CD4-positive, CD25-positive, alpha-beta regulatory T cell (primary cell): Measurements from ENCODE around the gene KLF13. TPM values are rescaled to one million over a fixed set of nuclear protein-coding genes. Genes with fewer than 3 reads are reported as not detected.

Experiments used
- ATAC-seq, 2 donors: fragments of 150-1000 bp; cut with Tn5 transposase; one replicate each; pipeline ENCODE4 v1.10.0; 2021; ENCODE audit warnings: low read depth in 2 of 2, moderate number of reproducible peaks in 2 of 2, moderate library complexity in 1 of 2
- DNase-seq, 3 donors: peaks; one replicate each; pipeline versions ENCODE4 v3.0.0 to v3.0.0-alpha.2; 2012 to 2022; ENCODE audit warnings: mixed read lengths in 1 of 3
- H3K27ac ChIP-seq: one replicate; pipeline ENCODE4 v1.7.0; 2013; ENCODE audit warnings: mild to moderate bottlenecking, low read length; ENCODE audit not compliant: insufficient read depth, poor library complexity, severe bottlenecking
- H3K27me3 ChIP-seq: one replicate; pipeline ENCODE4 v1.7.0; 2013; ENCODE audit warnings: low read length; ENCODE audit not compliant: control insufficient read depth, insufficient read depth
- H3K36me3 ChIP-seq: one replicate; pipeline ENCODE4 v1.7.0; 2013; ENCODE audit warnings: mild to moderate bottlenecking, low read length, moderate library complexity; ENCODE audit not compliant: control insufficient read depth, insufficient read depth
- H3K4me1 ChIP-seq: 2 replicates; pipeline ENCODE4 v1.7.0; 2013; ENCODE audit warnings: mild to moderate bottlenecking, low read length; ENCODE audit not compliant: insufficient read depth, control insufficient read depth, poor library complexity, severe bottlenecking
- H3K4me3 ChIP-seq: one replicate; pipeline ENCODE4 v1.7.0; 2013; ENCODE audit warnings: low read depth, mild to moderate bottlenecking, low read length, moderate library complexity
- H3K9me3 ChIP-seq, 2 experiments: 1 replicate in 1 of 2; 2 replicates in 1 of 2; pipeline ENCODE4 v1.7.0; 2013; ENCODE audit warnings: low read length in 2 of 2, mild to moderate bottlenecking in 1 of 2, moderate library complexity in 1 of 2; ENCODE audit not compliant: control insufficient read depth in 2 of 2
- H3K27ac Mint-ChIP-seq, 3 donors: one replicate each; pipeline ENCODE4 v1.8.0; 2020 to 2022; ENCODE audit warnings: mild to moderate bottlenecking in 3 of 3, mixed read lengths in 3 of 3, moderate library complexity in 2 of 3
- H3K27me3 Mint-ChIP-seq: one replicate; pipeline ENCODE4 v1.8.0; 2022; ENCODE audit warnings: mild to moderate bottlenecking, mixed read lengths
- H3K36me3 Mint-ChIP-seq: one replicate; pipeline ENCODE4 v1.8.0; 2020; ENCODE audit warnings: mixed read lengths
- H3K4me1 Mint-ChIP-seq, 4 donors: one replicate each; pipeline ENCODE4 v1.8.0; 2020 to 2022; ENCODE audit warnings: mixed read lengths in 4 of 4, mild to moderate bottlenecking in 1 of 4
- H3K4me3 Mint-ChIP-seq, 4 donors: one replicate each; pipeline ENCODE4 v1.8.0; 2020 to 2022; ENCODE audit warnings: mild to moderate bottlenecking in 4 of 4, mixed read lengths in 4 of 4, moderate library complexity in 3 of 4
- H3K9me3 Mint-ChIP-seq, 7 donors: one replicate each; pipeline ENCODE4 v1.8.0; 2020 to 2022; ENCODE audit warnings: mixed read lengths in 7 of 7, mild to moderate bottlenecking in 3 of 7, moderate library complexity in 2 of 7
- polyA plus RNA-seq, 4 donors: library from polyadenylated mRNA; unstranded; fragments of 300-500 nt; fragmentation: Illumina TruSeq; gene quantifications; one replicate each; pipeline ENCODE4 v1.2.3, GENCODE V29; 2021
- total RNA-seq: library from RNA; stranded (reverse); gene quantifications from one replicate; pipeline ENCODE4 v1.2.3, GENCODE V29; 2022

The KLF13 gene
- total and polyA plus RNA-seq, 5 donors from 2014 or later, result 36.3 to 227 (median 50.4) TPM

GRCh38 chr15:31342781-31343626 lies 16.4 kb downstream of the KLF13 start:
- Mint-ChIP-seq H3K27ac (peak overlapping the region; percentile 96 to 99 (median 98)), H3K4me1 (peaks cover 22 to 100% (median 71%) of the 10 kb centered on the region in 4 donors), H3K9me3 (no peaks in the 10 kb centered on the region), H3K27me3 (no peaks in the 10 kb centered on the region), H3K4me3 (peak overlapping the region; percentile 82 to 97 (median 86)), H3K36me3 (peaks cover 10% of the 10 kb centered on the region)
- DNase-seq (peak in 1 of 3 donors; percentile 52), ATAC-seq (no peak)
- H3K9me3 ChIP-seq, result no peaks in the 10 kb centered on the region
- H3K27ac ChIP-seq, result peak overlapping the region; percentile 98
- peaks cover 6% of the 10 kb centered on the region for H3K36me3 ChIP-seq
- H3K4me3 ChIP-seq, result peak overlapping the region; percentile 26
- H3K4me1 ChIP-seq, result peaks cover 100% of the 10 kb centered on the region
- H3K27me3 ChIP-seq, result no peaks in the 10 kb centered on the region

DNA sequence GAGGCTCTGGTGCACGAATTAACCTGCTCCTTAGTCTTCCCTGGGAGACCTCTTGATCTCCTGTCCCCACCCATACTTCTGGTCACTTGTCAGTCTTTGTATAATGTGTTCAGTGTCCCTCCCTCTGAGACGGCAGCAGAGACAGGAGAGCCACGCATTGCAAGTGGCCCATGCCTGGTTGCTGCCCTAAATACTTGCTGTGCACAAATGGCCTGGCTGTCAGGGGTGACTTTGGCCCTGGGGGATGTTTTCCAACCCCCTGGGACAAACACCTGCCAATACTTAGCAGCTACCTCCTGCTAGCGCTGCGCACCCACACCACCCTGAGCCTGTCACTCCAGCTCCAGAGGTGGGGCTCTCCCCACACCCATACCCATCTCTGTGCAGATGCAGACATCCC lies 17.2 kb downstream of the KLF13 start:
- Mint-ChIP-seq H3K36me3 (peaks cover 10% of the 10 kb centered on the region), H3K4me1 (peaks cover 18 to 100% (median 68%) of the 10 kb centered on the region in 4 donors), H3K4me3 (peak overlapping the region; percentile 62 to 97 (median 84)), H3K27ac (peak overlapping the region; percentile 98 to 99 (median 98)), H3K27me3 (no peaks in the 10 kb centered on the region), H3K9me3 (no peaks in the 10 kb centered on the region)
- Histone ChIP-seq H3K4me3 (peak overlapping the region; percentile 13), H3K27me3 (no peaks in the 10 kb centered on the region), H3K36me3 (peaks cover 15% of the 10 kb centered on the region), H3K27ac (peak overlapping the region; percentile 98), H3K9me3 (no peaks in the 10 kb centered on the region), H3K4me1 (peaks cover 100% of the 10 kb centered on the region)
- ATAC-seq (no peak), DNase-seq (no peak)

GRCh38 chr15:31344266-31344665 lies 17.6 kb downstream of the KLF13 start:
- no peaks in the 10 kb centered on the region for H3K27me3 Mint-ChIP-seq
- peaks cover 18 to 100% (median 67%) of the 10 kb centered on the region in 4 donors for H3K4me1 Mint-ChIP-seq
- Histone ChIP-seq H3K27ac (peak overlapping the region; percentile 98), H3K27me3 (no peaks in the 10 kb centered on the region), H3K4me1 (peaks cover 100% of the 10 kb centered on the region), H3K36me3 (peaks cover 19% of the 10 kb centered on the region), H3K9me3 (no peaks in the 10 kb centered on the region), H3K4me3 (peak overlapping the region; percentile 13)
- no peaks in the 10 kb centered on the region for H3K9me3 Mint-ChIP-seq
- DNase-seq (no peak), ATAC-seq (no peak)
- H3K4me3 Mint-ChIP-seq, result peak overlapping the region; percentile 89 to 97 (median 95)
- H3K27ac Mint-ChIP-seq, result peak overlapping the region; percentile 98 to 99 (median 98)
- H3K36me3 Mint-ChIP-seq, result peaks cover 10% of the 10 kb centered on the region

DNA sequence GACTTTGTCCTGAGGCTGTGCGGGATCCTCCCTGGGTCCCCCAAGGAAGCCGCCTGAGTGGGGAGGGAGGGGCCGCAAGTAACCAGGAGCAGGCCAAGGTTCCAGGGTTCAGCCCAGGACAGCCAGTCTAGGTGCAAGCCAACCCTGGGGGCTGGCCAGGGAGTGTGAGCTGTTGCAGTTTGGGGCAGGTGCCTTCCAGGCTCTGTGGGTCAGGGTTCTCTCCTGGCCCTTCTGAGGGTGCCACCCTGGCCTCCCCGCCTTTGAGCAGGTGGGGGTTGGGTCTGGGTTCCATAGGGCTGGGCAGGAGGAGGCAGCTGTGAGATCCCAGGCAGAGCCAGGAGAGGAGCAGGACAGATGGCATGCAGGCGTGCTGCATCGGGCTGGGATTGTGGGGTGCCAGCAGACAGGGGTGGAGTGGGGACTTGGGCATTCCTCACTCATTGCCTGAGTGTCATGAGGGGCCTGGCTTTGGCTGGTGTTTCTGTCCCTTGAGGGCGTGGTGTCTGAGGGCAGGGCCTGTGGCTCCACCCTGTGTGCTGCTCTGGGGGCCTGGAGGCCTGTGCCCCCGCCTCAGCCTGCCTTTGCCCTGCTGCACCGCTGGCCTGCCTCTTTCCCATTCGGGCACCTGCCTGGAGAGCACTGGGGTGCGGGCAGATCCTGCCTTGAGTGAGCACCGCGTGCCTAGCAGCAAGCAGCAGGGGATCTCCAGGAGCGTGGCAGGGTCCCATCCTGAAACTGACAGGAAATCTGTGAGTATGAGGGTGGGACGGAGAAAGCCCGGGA lies 18.4 kb downstream of the KLF13 start:
- peaks cover 12% of the 10 kb centered on the region for H3K36me3 Mint-ChIP-seq
- H3K27me3 ChIP-seq, result no peaks in the 10 kb centered on the region
- peak overlapping the region; percentile 89 to 97 (median 95) for H3K4me3 Mint-ChIP-seq
- peak overlapping the region; percentile 70 for H3K4me3 ChIP-seq
- H3K4me1 ChIP-seq, result peaks cover 100% of the 10 kb centered on the region
- peak overlapping the region; percentile 98 to 99 (median 98) for H3K27ac Mint-ChIP-seq
- no peaks in the 10 kb centered on the region for H3K9me3 ChIP-seq
- H3K9me3 Mint-ChIP-seq, result no peaks in the 10 kb centered on the region
- H3K36me3 ChIP-seq, result peaks cover 24% of the 10 kb centered on the region
- H3K27ac ChIP-seq, result peak overlapping the region; percentile 98
- H3K27me3 Mint-ChIP-seq, result no peaks in the 10 kb centered on the region
- peak in 1 of 2 donors; percentile 12 for ATAC-seq
- DNase-seq, result peak in 1 of 3 donors; percentile 40
- peaks cover 18 to 100% (median 72%) of the 10 kb centered on the region in 4 donors for H3K4me1 Mint-ChIP-seq

DNA sequence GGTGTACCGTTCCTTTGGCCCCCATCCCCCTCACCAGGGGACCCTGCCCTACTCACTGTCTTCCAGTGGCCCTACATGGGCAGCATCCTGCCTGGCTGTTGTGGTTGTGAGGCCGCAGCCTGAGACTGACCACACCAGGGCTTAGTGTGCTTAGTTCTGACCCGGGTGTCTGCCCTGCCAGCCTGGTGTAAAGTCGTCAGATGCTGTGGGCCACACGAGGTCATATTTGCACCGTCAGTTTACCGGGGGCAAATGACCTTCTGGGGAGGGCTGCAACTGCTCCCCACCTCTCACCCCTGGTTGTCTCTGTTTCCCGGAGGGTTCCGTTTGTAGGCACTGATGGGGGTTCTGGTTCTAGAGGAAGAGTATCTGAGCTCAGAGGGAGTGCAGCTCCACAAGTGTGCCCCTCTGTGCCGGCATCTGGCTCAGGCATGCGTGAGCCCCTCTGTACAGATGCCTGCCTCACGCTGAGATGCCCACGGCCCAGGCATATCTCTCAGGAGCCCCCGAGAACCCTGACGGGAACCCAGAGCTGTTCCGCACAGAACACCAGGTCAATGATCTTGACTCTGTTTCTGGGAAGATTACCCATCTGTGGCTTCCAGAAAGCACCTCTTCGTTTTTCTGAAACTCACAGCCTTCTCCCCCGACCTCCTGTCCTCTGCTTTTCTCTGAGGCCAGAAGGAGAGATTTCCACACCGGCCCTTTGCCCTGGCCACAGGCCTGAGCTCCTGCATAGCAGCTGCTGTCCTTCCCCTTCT lies 19.2 kb downstream of the KLF13 start:
- H3K4me3 ChIP-seq, result peak overlapping the region; percentile 70
- Mint-ChIP-seq H3K36me3 (peaks cover 18% of the 10 kb centered on the region), H3K4me3 (peak overlapping the region; percentile 89 to 97 (median 95)), H3K27ac (peak overlapping the region; percentile 98 to 99 (median 98)), H3K4me1 (peaks cover 18 to 100% (median 71%) of the 10 kb centered on the region in 4 donors), H3K27me3 (no peaks in the 10 kb centered on the region), H3K9me3 (no peaks in the 10 kb centered on the region)
- H3K27me3 ChIP-seq, result no peaks in the 10 kb centered on the region
- H3K4me1 ChIP-seq, result peaks cover 100% of the 10 kb centered on the region
- ATAC-seq (no peak), DNase-seq (peak in 1 of 3 donors; percentile 42)
- H3K27ac ChIP-seq, result peak overlapping the region; percentile 98
- H3K9me3 ChIP-seq, result no peaks in the 10 kb centered on the region
- peaks cover 25% of the 10 kb centered on the region for H3K36me3 ChIP-seq

DNA sequence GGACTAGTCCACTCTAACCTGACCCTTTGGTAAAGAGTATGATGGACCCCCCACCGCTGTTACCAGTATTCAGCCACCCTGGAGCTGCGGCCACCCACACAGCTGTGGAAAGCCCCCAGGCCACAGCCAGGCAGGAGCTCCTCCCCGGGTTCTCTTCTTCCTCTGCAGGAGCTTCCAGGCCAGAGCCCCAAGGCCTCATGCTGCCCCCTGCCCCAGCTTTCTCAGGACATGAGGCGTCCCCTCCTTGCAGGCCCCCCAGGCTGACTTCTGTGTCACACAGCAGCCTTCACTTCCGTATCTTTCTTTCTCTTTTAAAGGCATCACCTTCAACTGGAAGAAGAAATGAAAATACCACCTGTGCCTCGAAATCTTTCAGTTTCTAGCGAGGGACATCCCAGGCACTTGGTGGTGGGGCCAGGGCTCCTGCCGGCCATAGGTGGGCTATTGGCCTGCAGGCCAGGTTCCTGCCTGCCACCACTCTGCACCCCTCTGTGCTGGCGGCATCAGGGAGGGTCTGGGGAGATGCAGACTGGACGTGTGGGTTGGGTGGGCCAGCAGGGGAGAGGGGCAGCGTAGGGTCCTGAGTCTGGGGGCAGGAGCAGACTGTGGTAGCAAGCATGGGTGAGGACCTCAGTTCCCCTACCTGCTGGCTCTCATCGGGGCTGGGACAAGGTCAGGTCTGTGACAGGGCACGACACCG lies 19.9 kb downstream of the KLF13 start:
- H3K27me3 Mint-ChIP-seq, result no peaks in the 10 kb centered on the region
- H3K4me1 Mint-ChIP-seq, result peaks cover 18 to 100% (median 71%) of the 10 kb centered on the region in 4 donors
- Histone ChIP-seq H3K36me3 (peaks cover 25% of the 10 kb centered on the region), H3K27ac (peak overlapping the region; percentile 98), H3K4me3 (peak overlapping the region; percentile 70), H3K9me3 (no peaks in the 10 kb centered on the region), H3K4me1 (peaks cover 100% of the 10 kb centered on the region), H3K27me3 (no peaks in the 10 kb centered on the region)
- H3K27ac Mint-ChIP-seq, result peak overlapping the region; percentile 98 to 99 (median 98)
- DNase-seq (peak in 1 of 3 donors; percentile 68), ATAC-seq (no peak)
- peak overlapping the region; percentile 89 to 97 (median 95) for H3K4me3 Mint-ChIP-seq
- H3K9me3 Mint-ChIP-seq, result no peaks in the 10 kb centered on the region
- H3K36me3 Mint-ChIP-seq, result peaks cover 14% of the 10 kb centered on the region
